Type B pancreatic cell (in vitro differentiated cells): ENCODE measurements around the gene COL19A1. TPM values are rescaled to one million over a fixed set of nuclear protein-coding genes. Genes with fewer than 3 reads are reported as not detected.

Experiments
- DNase-seq: peaks from one replicate; pipeline ENCODE4 v3.0.0; 2021; ENCODE audit warnings: mixed read lengths; ENCODE audit not compliant: unreplicated experiment; ENCODE audit errors: extremely low spot score
- H3K27ac Mint-ChIP-seq: 2 replicates; pipeline ENCODE4 v1.8.0; 2021; ENCODE audit warnings: mild to moderate bottlenecking, mixed read lengths
- H3K27me3 Mint-ChIP-seq: 2 replicates; pipeline ENCODE4 v1.8.0; 2021; ENCODE audit warnings: mixed read lengths
- H3K36me3 Mint-ChIP-seq: 2 replicates; pipeline ENCODE4 v1.8.0; 2021; ENCODE audit warnings: mixed read lengths
- H3K4me1 Mint-ChIP-seq: one replicate; pipeline ENCODE4 v1.8.0; 2021; ENCODE audit warnings: mixed read lengths; ENCODE audit not compliant: unreplicated experiment
- H3K4me3 Mint-ChIP-seq: 2 replicates; pipeline ENCODE4 v1.8.0; 2021; ENCODE audit warnings: mild to moderate bottlenecking, mixed read lengths
- H3K9me3 Mint-ChIP-seq: 2 replicates; pipeline ENCODE4 v1.8.0; 2021; ENCODE audit warnings: mixed read lengths
- CTCF ChIP-seq: fragments of 200-600 bp; sonication (generic); conservative IDR thresholded peaks from 2 replicates; pipeline ENCODE4 v1.5.0; 2021; ENCODE audit warnings: antibody characterized with exemption, mild to moderate bottlenecking
- total RNA-seq: library from RNA; stranded (reverse); gene quantifications from 2 replicates; pipeline ENCODE4 v1.2.1, GENCODE V29; 2021; ENCODE audit warnings: low replicate concordance

COL19A1 gene
- total RNA-seq, 1 donor from 2014 or later, result 1.6 TPM

DNA sequence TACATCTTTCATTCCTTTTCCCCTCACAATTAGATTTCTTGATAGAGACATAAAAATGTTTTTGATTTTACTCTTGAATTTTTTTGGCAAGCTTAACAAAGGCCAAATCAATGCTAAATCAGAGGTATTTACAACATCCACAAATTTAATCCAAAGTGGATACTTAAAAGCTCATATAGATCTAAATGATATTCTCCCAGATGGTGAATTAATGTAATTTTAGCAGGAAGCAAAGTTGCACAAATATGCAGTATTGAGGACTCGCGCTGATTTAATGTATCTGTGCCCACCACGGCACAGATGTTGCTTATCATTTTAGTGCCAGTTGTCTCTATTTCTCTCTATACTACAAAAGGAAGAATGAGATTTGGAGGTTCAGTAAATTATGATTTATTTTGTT is 167.4 kb downstream of the COL19A1 start:
- no peaks in the 10 kb centered on the region for H3K36me3 Mint-ChIP-seq
- no peak for TF ChIP-seq CTCF
- no peak overlapping the region for H3K27ac Mint-ChIP-seq
- DNase-seq, result no peak
- no peaks in the 10 kb centered on the region for H3K9me3 Mint-ChIP-seq
- H3K4me1 Mint-ChIP-seq, result no peaks in the 10 kb centered on the region
- H3K4me3 Mint-ChIP-seq, result no peak overlapping the region
- no peaks in the 10 kb centered on the region for H3K27me3 Mint-ChIP-seq

DNA sequence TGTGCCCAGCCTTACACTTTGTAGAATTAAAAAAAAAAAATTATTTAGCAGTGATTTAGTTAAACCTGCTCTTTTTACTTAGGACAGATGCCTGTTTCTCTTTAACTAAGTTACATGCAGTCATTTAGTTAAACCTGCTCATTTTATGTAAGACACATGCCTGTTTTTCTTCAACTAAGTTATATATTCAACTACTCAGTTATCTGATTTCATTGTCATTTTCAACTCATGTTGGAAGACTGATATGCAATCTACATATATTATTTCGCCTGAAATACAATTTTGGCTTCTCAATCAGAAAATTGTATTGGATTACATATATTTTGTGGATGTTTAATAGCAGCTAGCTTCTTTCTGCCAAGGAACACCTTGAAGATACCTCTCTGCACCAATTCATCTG is 171.1 kb downstream of the COL19A1 start:
- H3K4me1 Mint-ChIP-seq, result no peaks in the 10 kb centered on the region
- no peak overlapping the region for H3K27ac Mint-ChIP-seq
- no peaks in the 10 kb centered on the region for H3K9me3 Mint-ChIP-seq
- TF ChIP-seq CTCF, result no peak
- no peak overlapping the region for H3K4me3 Mint-ChIP-seq
- no peak for DNase-seq
- no peaks in the 10 kb centered on the region for H3K27me3 Mint-ChIP-seq
- H3K36me3 Mint-ChIP-seq, result no peaks in the 10 kb centered on the region

- Mint-ChIP-seq H3K4me1 (no peaks in the 10 kb centered on the region), H3K27ac (no peak overlapping the region), H3K27me3 (no peaks in the 10 kb centered on the region)
Observed at GRCh38 chr6:70040766-70041165, 174.4 kb downstream of the COL19A1 start.

GRCh38 chr6:70041411-70041810 is 175.1 kb downstream of the COL19A1 start:
- H3K4me1 Mint-ChIP-seq, result no peaks in the 10 kb centered on the region
- no peaks in the 10 kb centered on the region for H3K9me3 Mint-ChIP-seq
- no peak overlapping the region for H3K27ac Mint-ChIP-seq
- no peak overlapping the region for H3K4me3 Mint-ChIP-seq
- H3K36me3 Mint-ChIP-seq, result no peaks in the 10 kb centered on the region
- no peak for DNase-seq
- H3K27me3 Mint-ChIP-seq, result no peaks in the 10 kb centered on the region
- TF ChIP-seq CTCF, result no peak

More at GRCh38 chr6:70040766-70041165, 174.4 kb downstream of the COL19A1 start:
- H3K4me3 Mint-ChIP-seq, result no peak overlapping the region
- no peaks in the 10 kb centered on the region for H3K36me3 Mint-ChIP-seq
- H3K9me3 Mint-ChIP-seq, result no peaks in the 10 kb centered on the region
- DNase-seq, result no peak
- TF ChIP-seq CTCF, result no peak

GRCh38 chr6:70045413-70045812 is 179.1 kb downstream of the COL19A1 start:
- no peak overlapping the region for H3K4me3 Mint-ChIP-seq
- no peaks in the 10 kb centered on the region for H3K9me3 Mint-ChIP-seq
- no peaks in the 10 kb centered on the region for H3K36me3 Mint-ChIP-seq
- no peak for DNase-seq
- no peaks in the 10 kb centered on the region for H3K4me1 Mint-ChIP-seq
- H3K27ac Mint-ChIP-seq, result no peak overlapping the region
- TF ChIP-seq CTCF, result no peak
- H3K27me3 Mint-ChIP-seq, result peaks cover 2% of the 10 kb centered on the region
